HG03060 (cell line): ENCODE results near the gene SDHAF2.
A peak's percentile ranks its signal among the peaks of the same experiment; 100 is the strongest.
"Not testable (repeated sequence)": the region's sequence is repeated elsewhere in the genome, so short reads cannot be mapped to it uniquely, and the experiment has no call there.

Experiments used
- ATAC-seq: cut with Tn5 transposase; IDR thresholded peaks from one replicate; pipeline ENCODE4 v1.9.1; 2021; ENCODE audit warnings: low read depth, moderate number of reproducible peaks; ENCODE audit not compliant: unreplicated experiment

Gene SDHAF2

DNA sequence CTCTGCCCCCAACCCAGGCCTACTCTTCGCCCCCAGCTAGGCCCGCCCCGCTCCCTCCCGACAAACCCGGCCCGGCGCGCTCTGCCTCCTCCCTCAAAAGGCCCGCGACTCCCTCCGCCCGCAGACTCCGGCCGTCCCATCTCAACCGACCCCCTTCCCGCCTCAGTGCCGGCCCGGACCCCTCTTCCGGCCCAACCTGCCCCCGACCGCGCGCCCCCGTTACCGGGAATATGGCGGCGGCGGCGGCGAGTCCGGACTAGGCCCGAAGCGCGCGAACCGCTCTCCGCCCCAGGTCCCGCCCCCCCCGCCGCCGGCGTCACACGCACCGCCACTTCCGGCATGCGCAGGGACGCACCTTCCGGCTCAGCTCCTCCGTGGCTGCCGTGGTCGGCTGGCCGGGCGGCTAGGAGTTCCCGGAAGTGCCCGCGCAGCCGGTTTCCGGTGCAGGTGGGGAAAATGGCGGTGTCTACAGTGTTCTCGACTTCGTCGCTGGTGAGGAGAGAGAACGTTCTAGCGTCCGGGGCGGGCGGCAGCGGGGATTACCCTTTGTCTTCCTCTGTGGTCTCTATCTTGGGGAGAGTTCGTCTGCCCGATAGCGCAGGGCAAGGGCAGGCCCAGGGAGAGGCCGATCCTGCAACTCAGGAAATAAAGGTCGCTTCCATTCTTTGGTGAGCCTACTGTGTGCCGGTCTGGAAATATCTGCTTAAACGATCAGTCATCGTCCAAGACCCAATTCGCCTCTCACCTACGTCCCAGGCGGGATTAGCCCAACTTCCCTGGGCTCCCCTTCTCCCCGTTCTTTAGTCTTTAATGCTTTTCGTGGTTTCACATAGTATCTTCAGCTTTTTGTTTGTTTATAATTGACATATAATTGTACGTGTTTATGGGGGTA lies at the start of gene SDHAF2, which contains the start of gene CPSF7:
Gene SDHAF2, plus strand, starts transcription at position 434 of the 892 bp plus-strand sequence. Its CDS starts 23 bp downstream, at position 457.
Gene CPSF7, minus strand, starts transcription at position 285 of the 892 bp plus-strand sequence. CDS start 740 bp downstream, outside the sequence.
- ATAC-seq, result peak; percentile 76

DNA sequence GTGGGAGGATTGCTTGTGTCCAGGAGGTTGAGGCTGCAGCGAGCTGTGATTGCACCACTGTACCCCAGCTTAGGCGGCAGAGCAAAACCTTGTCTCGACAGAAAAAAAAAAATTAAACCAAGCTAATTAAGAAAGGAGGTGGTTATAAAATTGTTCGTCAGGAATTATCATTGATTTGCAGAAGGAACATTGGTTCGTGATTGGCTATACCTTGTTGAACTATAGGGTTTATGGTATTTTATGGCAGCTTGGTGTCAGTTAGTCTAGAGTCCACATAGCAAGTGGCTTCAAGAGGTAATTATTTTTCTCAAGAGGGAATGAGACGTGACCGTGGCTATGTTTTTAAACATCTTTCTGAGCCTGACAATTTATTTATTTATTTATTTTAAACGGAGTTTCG lies 49.0 kb upstream of the SDHAF2 start:
- ATAC-seq, result no peak

DNA sequence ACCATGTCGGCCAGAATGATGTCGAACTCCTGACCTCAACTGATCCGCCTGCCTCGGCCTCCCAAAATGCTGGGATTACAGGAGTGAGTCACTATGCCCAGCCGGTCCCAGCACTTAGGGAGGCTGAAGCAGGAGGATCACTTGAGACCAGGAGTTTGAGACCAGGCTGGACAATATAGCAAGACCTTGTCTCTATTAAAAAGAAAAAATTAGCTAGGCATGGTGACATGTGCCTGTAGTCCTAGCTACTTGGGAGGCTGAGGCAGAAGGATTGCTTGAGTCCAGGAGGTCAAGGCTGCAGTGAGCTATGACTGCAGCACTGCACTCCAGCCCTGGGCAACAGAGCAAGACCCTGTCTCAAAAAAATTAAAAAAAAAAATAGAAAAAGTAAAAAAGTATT lies 46.1 kb upstream of the SDHAF2 start:
- ATAC-seq, result not testable (repeated sequence)

DNA sequence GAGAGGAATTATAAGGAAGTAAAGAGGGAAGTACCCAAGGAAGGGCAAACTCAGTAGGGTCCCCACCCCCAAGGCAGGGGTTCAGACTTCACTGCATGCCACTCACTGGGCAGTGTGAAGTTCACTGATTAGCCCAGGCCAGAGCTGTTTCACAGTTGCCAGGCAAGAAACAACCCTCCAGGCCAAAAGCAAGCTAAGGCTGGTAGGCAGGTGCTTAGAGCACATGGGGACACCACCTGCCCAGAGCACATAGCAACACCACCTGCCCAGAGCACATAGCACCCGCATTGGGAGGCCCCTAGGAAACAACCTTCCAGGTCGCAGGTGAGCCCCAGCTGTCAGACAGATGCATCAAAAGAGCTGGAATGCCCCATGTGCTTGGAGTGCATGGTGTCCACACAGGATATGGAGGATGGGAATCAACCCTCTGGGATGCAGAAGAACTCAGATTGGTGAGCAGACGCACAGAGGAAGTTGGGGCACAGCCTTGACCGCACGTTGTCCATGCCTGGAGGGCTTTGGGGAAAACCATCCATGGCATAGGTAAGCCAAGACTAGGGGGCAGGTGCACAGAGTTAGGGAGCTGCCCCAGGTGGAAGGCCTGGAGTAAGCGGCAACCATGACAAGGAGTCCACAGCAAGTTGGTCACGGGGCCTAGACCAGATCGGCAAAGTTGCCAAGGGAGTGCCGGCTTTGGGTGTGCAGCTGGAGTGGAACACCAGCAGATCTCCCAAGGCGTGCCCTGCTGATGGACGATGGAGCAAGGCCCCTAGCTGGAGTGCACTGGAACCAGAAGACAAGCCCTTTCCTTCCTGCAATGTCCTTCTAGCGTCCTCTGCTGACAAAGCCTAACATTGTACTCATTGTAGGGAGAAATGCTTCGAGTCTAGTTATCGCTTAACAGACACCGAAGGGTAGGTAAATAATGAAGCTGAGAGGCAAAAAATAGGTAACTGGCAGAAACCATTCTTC lies 45.4 kb upstream of the SDHAF2 start:
- ATAC-seq, result no peak

DNA sequence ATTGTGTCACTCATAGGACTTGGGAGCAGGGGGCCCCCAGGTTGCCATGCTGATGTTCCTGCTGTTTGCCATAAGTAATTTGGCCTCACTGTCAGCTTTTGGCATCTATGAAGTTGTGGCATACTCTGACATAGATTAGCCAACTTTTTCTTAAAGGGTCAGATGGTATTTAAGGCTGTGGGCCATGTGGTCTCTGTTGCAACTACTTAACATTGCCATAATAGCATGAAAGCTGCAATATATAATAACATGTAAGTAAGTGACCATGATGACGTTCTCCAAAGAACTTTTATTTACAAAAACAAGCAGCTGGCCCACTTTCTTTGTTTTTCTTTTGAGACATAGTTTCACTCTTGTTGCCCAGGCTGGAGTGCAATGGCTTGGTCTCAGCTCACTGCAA lies 39.8 kb upstream of the SDHAF2 start:
- ATAC-seq, result no peak

GRCh38 chr11:61392981-61393595 lies 36.8 kb upstream of the SDHAF2 start:
- no peak for ATAC-seq

DNA sequence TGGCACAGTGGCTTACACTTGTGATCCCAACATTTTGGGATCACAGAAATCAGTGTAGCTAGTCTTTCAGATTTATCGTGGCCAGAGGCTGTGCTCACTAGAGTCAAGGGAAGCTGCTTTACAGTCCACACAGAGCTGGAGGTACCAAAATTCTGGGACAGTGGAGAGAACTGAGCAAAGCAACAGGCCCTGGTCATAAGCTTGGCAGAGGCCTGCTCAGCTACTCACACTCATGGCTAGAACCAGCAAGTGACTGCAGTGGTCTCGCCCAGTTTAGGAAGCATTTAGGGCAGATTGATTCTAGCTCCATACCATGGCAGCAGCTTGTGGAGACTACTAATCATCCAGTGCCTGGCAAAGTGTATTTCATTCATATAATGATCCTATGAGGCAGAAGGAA lies 28.8 kb upstream of the SDHAF2 start:
- no peak for ATAC-seq

GRCh38 chr11:61401573-61401972 lies 28.4 kb upstream of the SDHAF2 start:
- ATAC-seq, result no peak

DNA sequence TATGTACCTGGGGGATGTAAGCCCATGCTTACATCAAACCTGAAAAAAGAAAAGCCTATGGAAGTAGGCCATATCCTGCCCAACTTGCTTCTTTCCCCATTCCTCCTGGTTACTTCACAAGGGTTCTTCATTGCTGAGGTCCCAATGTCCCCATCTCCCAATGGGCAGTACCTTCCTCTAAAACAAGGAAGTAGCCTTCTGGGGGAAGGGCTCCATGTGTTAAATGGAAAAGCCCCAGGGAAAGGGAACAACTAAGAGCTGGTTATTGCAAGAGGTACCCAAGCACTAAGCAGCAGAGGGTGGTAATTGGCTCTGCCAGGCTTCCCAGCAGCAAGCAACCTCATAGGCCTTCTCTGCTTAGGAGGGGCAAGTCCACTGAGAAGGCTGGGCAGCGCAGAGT lies 26.3 kb upstream of the SDHAF2 start:
- no peak for ATAC-seq

DNA sequence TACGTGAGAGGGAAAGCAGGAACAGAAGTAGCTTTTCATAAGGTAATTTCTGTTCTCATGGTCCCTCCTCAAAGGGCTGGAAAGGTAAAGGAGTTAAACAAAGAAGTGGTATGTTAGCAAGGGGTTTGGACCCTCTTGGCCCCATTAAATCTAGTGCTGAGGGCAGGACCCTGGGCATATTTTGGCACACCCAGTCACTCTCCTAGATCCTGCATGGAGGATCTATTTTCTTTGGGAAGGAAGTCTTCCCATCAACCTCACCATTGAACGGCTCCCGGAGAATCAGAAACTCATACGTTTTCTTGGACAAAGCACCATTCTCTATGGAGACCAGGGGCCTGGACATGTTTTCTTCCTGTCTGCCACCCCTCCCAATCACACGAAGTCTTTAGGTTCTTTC lies 25.8 kb upstream of the SDHAF2 start:
- no peak for ATAC-seq

- no peak for ATAC-seq
Observed at GRCh38 chr11:61404641-61405040, 25.3 kb upstream of the SDHAF2 start.

GRCh38 chr11:61406067-61406466 lies 23.9 kb upstream of the SDHAF2 start:
- no peak for ATAC-seq

- no peak for ATAC-seq
Observed at GRCh38 chr11:61406991-61407728, 22.8 kb upstream of the SDHAF2 start.

DNA sequence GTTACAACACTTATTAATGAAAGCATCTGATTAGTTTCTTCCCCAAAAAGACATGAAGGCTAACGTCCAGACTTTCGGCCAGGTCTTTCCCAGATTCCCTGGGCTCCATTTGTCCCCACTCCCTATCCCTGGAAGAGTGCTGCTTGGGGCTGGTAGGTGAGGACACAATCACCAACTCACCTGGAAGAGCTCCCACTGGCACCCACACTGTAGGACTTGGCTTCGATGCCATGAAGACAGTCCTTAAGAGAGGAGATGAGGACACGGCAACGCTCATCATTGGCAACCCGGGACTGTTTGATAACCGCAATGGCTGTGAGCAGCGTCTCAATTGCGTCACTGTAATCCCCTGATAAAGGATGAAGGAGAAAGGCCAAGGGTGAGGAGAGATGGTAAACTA lies 18.3 kb upstream of the SDHAF2 start:
- no peak for ATAC-seq

- ATAC-seq, result no peak
Observed at GRCh38 chr11:61413496-61413895, 16.4 kb upstream of the SDHAF2 start.

DNA sequence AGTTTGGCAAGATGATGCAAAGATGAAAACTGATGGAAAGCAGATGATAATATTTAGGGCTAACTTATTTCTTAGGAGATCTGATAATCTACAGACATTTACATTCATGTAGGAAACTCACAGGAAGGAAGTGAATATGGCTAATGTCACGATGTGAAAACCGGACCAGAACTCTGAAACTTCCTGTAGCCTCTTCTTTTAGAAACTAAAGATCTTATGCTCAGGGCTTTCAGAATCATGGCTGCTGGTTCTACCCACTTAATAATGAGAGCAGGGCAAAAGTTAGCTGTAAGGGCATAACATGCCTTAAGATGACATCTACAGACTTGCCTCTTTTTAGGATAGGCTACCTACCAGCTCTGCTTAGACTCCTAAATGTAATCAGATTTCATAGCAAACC lies 15.4 kb upstream of the SDHAF2 start:
- no peak for ATAC-seq

- ATAC-seq, result no peak
Observed at GRCh38 chr11:61415381-61415780, 14.5 kb upstream of the SDHAF2 start.

DNA sequence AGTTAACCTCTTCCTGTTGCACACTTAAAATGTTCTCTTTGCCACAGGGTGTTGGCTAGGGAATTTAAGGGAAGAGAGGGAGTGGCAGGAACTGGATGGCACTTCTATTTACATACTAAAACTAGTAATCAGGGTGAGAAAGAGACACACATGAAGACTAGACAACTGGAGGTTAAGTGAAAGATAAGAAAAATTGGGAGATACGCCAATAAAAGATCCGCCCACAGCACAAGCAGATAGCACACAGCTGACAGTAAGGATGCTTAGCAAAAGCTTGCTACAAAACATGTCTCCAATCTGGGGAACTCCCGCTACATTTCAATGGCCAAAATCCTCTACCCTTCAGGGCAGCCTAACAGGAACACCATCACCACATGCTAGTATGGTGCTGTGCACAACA lies 13.0 kb upstream of the SDHAF2 start:
- ATAC-seq, result no peak

DNA sequence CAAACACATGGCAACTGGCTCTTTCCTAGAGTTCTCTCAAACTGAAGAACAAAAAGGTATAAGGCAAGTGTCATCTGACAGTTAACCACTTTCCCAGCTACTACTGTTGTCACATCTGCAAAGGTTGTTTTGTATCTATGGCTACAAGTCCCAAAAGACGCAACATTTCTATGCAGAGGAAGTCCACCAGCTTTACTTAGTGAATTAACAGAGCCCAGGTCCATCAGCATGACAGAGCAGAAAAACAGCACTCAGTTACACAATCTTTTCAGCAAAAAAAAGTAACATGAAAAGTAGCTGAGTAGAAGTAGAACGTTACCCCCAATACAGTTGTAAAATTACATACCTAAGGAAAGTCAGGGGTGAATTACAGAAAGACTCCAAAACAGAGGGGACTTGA lies 12.3 kb upstream of the SDHAF2 start:
- ATAC-seq, result no peak

GRCh38 chr11:61418136-61418535 lies 11.8 kb upstream of the SDHAF2 start:
- no peak for ATAC-seq
